SHP77 (cell line): Measurements from ENCODE around the gene DNALI1.
A peak's percentile ranks its signal among the peaks of the same experiment; 100 is the strongest.
"Not testable (repeated sequence)": the region's sequence is repeated elsewhere in the genome, so short reads cannot be mapped to it uniquely, and the experiment has no call there.

ENCODE experiments used
- DNase-seq, 2 experiments: peaks; one replicate each; lab custom pipeline; 2025; lab: John Stamatoyannopoulos, UW

DNALI1 gene

DNA sequence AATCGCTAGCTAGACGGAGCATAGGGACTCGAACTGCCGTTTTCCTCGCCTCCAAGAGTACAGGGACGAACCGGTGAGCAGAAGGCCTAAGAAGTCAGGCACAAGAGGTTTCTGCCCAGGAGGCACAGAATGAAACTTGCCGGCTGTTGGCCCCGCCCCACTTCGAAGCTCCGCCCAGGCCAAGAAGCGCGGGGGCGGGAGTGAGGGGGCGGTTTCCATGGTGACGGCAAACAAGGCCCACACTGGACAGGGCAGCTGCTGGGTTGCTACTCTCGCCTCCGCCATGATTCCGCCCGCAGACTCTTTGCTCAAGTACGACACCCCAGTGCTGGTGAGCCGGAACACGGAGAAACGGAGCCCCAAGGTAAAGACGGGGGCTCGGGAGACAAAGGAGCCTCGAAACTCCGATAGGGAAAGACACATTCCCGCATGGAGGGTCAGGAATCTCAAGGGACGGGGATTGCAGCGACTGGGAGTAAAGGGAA is at the start of gene DNALI1:
DNALI1 (plus strand) TSS at position 229 of the 485 bp plus-strand sequence; CDS start at position 284, 55 bp downstream.
- DNase-seq: peak; percentile 77 to 88

DNA sequence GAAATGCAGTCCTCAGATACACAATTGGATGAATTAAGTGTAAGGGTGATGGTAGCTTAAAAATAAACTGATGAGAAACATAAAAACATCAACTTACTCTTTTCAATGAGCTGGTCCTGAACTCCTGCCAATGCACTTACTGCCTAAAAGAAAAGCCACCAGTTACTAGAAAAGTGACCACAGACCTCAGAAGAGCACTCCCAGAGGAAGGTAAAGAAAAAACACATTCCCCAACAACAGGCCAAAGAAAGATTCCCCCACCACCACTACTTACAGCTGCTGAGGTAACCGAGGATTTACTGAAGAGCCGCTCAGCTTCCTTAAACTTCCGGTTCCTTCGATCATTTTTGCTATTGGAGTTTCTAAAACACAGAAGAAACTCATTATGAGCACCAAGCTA is 47.6 kb upstream of the DNALI1 start:
- DNase-seq: no peak

- DNase-seq: peak; percentile 24 to 41
Measured at GRCh38 chr1:37513795-37514349, 42.9 kb upstream of the DNALI1 start.

- peak; percentile 77 to 81 for DNase-seq
Measured at GRCh38 chr1:37514350-37515184, 42.2 kb upstream of the DNALI1 start, which contains the start of gene MEAF6. Gene MEAF6, minus strand, starts transcription at chr1:37514766. Its CDS starts 20 bp downstream, at chr1:37514746.

DNA sequence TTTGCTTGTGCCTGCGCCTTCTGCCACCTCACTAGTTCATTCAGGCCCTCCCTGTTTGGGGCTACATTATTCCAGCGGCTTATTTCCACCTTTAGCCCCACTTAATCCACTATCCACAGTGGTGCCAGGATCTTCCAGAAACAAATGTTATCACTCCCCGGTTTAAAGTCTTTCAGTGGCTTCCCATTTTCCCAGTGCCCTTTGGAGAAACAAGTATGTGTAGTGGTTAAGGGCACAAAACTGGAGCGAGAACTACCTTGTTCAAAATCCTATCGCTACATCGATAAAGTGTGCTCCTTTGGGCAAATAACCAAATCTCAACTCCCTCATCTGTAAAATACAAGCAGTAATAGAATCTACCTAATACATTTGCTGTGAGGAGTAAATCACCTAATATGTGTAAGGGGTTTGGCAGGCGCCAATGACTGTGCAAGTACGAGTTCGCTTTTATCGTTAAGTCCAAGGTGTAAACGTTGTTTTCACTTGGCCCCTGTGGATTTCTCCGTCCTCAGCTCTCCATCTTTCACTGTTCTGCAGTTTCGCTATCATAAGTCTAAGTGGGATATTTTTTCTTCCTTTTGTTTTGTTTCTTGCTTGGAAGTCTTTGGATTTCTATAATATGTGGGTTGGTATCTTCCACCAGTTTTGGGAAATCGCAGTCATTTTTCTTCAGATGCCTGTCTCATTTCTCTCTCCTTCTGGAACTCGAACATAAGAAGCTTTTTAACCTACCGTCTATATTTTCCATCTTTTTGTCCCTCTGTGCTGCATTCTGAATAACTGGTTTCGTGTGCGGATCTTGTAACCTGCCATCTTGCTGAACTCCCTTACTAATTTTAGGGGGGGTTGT is 41.3 kb upstream of the DNALI1 start:
- peak; percentile 4 to 27 for DNase-seq

GRCh38 chr1:37517569-37517968 is 39.2 kb upstream of the DNALI1 start:
- no peak for DNase-seq

DNA sequence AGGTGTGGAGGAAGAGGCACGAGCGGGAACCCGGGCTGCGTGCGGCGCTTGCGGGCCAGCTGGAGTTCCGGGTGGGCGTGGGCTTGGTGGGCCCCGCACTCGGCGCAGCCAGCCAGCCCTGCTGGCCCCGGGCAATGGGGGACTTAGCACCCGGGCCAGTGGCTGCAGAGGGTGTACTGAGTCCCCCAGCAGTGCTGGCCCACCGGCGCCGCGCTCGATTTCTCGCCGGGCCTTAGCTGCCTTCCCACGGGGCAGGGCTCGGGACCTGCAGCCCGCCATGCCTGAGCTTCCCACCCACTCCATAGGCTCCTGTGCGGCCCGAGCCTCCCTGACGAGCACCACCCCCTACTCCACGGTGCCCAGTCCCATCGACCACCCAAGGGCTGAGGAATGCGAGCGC is 38.5 kb upstream of the DNALI1 start:
- not testable (repeated sequence) for DNase-seq

DNA sequence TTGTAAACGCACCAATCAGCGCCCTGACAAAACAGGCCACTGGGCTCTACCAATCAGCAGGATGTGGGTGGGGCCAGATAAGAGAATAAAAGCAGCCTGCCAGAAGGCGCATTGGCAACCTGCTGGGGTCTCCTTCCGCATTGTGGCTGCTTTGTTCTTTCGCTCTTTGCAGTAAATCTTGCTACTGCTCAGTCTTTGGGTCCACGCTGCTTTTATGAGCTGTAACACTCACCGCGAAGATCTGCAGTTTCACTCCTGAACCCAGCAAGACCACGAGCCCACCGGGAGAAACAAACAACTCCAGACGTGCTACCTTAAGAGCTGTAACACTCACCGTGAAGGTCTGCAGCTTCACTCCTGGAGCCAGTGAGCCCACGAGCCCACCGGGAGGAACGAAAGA is 37.8 kb upstream of the DNALI1 start:
- DNase-seq: not testable (repeated sequence)

GRCh38 chr1:37519613-37520012 is 37.1 kb upstream of the DNALI1 start:
- DNase-seq: no peak

DNA sequence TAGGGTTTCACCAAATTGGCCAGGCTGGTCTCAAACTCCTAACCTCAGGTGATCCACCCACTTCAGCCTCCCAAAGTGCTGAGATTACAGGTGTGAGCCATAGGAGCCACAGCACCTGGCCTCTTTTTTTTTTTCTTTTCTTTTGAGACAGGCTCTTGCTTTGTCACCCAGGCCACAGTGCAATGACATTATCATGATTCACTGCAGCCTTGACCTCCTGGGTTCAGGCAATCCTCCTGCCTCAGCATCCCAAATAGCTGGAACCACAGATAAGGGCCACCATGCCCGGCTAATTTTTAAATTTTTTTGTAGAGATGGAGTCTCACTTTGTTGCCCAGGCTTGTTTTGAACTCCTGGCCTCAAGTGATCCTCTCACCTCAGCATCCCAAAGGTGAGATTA is 26.9 kb upstream of the DNALI1 start:
- DNase-seq: not testable (repeated sequence)

GRCh38 chr1:37532418-37533156 is 24.2 kb upstream of the DNALI1 start:
- DNase-seq: not testable (repeated sequence)

GRCh38 chr1:37533317-37534093 is 23.2 kb upstream of the DNALI1 start:
- no peak for DNase-seq

GRCh38 chr1:37537378-37537777 is 19.4 kb upstream of the DNALI1 start:
- DNase-seq: no peak

- not testable (repeated sequence) for DNase-seq
Measured at GRCh38 chr1:37539154-37539553, 17.6 kb upstream of the DNALI1 start.

GRCh38 chr1:37540036-37540785 is 16.5 kb upstream of the DNALI1 start:
- DNase-seq: no peak

DNA sequence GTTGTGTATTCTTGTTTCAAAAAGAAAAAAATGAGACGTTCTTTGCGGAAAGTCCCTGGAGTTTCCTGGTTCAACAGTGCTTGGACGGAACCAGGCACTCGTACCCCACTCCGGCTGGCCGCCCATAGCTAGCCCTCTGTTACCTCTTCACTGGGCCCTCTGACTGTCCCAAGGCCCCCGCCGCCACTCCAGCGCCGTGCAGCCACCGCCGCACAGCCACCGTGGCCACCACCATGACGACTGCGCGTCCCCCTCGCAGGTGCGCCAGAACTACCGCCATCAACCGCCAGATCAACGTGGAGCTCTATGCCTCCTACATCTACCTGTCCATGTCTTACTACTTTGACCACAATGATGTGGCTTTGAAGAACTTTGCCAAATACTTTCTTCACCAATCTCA is 12.2 kb upstream of the DNALI1 start:
- DNase-seq: no peak

- DNase-seq: no peak
Measured at GRCh38 chr1:37545019-37545418, 11.7 kb upstream of the DNALI1 start.

DNA sequence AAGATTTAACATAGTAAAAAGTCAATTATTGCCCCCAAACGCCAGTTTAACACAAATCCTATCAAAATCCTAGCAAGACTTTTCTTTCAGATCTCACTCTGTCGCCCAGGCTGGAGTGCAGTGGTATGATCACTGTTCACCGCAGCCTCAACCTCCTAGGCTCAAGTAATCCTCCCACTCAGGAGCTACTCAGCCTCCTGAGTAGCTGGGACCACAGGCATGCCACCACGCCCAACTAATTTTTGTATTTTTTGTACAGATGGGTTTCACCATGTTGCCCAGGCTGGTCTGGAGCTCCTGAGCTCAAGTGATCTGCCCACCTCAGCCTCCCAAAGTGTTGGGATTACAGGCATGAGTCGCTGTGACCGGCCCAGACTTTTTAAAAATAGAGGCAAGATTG is 7.4 kb upstream of the DNALI1 start:
- DNase-seq: no peak

DNA sequence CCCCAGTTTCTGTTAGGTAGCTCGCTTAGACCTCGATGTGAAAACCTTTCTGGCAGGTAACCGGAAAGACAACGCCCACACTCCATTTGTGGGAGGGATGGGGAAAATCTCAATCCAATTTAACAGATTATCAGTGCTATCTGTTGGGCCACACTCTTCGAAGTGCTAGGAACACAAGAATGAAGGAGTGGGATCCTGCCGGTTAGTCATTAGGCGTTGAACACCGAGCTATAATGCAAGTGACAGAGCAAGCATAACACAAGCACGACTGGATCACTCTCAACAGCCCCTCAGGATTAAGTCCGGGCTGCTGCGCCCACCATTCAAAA is 3.2 kb upstream of the DNALI1 start:
- DNase-seq: no peak
